Activated T-helper 1 cell treated with anti-CD3 and anti-CD28 coated beads, Interleukin-2, amount 50 U/mL, for 16 hours (primary cell): ENCODE data around the gene IMPA2.
"Not testable (repeated sequence)": the region's sequence is repeated elsewhere in the genome, so short reads cannot be mapped to it uniquely, and the experiment has no call there.

Experiments used
- DNase-seq, 2 donors: peaks; one replicate each; pipeline ENCODE4 v3.0.0-alpha.2; 2020; ENCODE audit warnings: low read depth in 1 of 2, low spot score in 1 of 2

Gene IMPA2

DNA sequence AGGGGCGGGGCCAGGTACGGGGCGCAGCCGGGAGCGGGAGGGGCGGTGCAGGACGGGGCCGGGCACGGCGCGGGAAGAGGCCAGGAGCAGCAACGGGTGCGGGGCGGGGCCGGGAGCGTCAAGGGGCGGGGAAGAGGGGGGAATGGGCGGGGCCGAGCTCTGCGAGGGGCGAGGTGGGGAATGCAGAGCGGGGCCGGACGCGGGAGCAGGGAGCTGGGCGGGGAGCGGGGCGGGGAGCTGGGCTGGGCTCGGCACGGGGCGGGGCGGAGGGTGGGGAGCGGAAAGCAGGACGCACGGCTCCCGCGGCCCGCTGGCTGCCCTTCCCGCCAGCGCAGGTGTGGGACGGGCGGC is at the start of gene IMPA2:
IMPA2 (plus strand) TSS at position 316 of the 351 bp plus-strand sequence. CDS start 163 bp downstream, outside the sequence.
- DNase-seq, result no peak

DNA sequence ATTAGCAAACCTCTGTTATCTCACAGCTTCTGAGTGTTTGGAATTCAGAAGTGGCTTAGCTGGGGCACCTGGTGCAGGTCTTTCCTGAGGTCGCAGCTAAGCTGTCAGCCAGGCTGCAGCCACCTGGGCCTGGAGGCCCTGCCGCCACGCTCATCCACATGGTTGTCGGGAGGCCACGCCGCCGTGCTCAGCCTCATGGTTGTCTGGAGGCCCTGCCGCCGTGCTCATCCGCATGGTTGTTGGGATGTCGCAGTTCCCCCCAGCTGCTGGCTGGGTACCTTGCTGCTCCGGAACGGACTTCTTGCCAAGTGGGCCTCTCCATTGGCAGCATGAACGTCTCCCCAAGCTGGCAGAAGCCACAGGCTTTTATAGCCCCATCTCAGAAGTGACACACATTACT is 48.9 kb upstream of the IMPA2 start:
- no peak for DNase-seq

DNA sequence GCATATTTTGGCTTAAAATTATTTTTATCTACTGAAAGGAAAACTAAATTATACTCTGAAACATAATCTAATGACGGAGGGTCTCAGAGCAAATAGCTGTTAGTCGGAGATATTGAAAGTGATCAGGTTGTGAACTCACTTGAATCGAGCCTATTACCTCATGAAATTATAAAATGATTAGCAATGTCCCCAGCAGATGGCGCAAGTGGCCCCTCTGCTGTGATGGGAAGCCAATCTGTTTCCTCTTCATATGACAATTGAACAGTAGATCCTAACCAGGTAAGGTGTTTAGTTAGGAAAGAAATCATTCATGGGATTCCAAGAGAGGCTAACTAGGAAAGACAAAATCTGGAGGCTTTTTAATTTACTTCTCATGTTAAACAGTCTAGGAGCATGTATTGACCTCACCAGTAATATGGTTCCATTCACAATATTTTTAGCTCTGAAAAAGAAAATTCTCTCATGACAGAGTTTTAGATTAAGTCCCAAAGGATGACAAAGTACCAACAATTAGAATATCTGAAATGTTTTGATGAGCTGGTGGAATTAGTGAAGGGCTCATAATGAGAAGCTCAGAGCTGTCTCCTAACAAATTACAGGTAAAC is 43.3 kb upstream of the IMPA2 start:
- peak; percentile 53 to 56 for DNase-seq

DNA sequence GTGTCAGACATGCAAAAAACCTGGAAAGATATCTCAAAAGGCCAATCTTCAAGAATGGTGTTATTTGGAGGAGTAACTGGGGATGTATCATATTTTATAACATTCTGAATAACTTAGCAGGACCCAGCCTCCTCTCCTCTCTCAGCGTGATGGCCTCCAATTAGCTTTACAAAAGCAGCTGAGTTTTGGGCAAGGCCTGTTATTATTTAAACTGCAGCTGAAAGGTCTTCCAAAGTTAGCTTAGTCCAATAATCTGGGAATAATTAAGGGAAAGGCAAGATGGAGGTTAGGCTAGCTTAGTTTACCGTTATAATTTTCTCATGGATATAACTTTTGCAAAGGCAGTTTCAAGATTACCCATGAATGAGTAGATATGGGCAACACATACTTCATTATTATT is 40.4 kb upstream of the IMPA2 start:
- DNase-seq, result no peak

DNA sequence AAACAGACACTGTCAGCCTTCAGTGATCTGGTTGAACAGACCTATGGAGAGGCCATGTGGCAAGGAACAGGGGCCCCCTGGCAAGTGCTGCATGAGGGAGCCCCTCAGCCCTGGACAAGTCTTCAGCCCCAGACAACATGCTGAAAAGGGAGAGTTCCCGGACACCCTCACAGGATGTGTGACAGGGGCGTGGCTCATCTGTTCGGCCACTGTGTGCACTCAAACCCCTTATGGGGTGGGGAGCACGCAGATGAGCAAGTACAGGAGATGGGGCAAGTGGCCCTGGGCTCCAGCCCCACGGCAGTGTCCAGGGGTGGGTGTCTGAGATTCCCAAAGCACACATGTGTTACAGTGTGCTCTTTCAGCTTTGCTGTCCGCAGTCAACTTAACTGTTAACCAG is 37.8 kb upstream of the IMPA2 start:
- DNase-seq, result no peak

DNA sequence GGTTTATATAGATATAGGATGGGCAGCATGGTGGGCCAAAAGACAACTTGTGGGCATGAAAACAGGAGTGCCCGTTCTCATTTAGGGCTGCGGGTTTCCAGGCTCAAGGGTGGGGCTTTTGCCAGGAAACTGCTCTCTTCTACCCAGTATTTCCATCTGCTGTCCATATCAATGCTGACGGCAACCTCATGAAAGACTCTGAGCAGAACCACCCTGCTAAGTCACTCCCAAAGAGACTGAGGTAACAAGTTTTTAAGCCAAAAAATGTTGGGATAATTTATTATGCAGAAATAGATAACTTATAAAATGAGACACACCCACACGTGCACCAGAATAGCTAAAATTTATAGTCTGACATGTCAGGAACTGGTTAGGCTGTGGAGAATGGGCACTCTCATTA is 37.1 kb upstream of the IMPA2 start:
- no peak for DNase-seq

DNA sequence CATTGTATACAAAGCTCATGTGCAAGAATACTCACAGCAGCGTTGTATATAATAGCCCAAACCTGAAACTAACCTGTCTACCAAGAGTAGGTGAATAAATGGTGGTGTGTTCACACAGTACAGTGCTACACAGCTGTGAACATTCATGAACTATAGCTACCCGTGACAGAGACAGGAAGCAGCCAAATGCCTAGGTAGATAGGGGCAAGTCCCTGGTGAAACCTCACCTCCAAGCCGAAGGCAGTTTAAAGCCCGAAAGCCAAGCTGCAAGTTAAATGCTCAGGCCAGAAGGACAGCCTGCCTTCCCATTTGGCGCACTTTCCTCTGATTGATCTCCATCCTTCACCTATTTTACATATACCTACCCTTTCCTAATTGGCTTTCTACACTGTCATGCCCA is 36.5 kb upstream of the IMPA2 start:
- no peak for DNase-seq

DNA sequence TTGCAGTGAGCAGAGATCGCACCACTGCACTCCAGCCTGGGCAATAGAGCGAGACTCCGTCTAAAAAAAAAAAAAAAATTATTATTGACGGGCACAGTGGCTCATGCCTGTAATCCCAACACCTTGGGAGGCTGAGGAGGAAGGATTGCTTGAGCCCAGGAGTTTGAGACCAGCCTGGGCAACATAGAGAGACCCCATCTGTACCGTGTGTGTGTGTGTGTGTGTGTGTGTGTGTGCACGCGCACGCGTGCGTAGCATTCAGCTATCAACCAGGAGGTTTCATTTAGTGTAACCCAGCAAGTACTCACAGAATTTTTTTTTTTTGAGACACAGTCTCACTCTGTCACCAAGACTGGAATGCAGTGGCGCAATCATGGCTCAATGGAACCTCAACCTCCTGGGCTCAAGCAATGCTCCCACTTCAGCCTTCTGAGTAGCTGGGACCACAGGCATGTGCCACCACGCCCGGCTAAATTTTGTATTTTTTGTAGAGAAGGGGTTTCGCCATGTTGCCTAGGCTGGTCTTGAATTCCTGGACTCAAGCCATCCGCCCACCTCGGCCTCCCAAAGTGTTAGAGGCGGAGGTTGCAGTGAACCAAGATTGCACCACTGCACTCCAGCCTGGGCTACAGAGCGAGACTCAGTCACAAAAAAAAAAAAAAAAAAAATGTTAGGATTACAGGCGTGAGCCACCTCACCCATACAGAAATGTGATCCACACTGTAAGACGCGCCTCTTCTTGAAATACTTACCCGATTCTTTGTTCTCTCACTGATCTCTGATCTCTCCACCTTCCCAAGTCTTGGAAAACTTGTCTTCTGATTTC is 35.3 kb upstream of the IMPA2 start:
- DNase-seq, result not testable (repeated sequence)

DNA sequence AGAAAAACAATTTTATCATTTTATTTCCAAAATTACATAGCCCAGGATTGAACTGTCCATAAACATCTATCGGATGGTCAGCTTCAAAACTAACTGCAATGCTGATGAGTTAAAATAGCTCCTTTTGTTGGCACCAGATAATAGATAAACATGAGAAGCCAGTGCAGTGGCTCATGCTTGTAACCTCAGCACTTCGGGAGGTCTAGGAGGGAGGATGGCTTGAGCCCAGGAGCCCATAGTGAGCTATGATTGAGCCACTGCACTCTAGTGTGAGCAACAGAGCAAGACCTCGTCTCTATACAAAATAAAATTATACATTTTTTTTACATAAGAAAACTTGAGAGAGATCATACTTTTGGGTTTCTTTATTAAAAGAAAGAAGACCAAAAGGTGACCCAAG is 34.6 kb upstream of the IMPA2 start:
- no peak for DNase-seq

DNA sequence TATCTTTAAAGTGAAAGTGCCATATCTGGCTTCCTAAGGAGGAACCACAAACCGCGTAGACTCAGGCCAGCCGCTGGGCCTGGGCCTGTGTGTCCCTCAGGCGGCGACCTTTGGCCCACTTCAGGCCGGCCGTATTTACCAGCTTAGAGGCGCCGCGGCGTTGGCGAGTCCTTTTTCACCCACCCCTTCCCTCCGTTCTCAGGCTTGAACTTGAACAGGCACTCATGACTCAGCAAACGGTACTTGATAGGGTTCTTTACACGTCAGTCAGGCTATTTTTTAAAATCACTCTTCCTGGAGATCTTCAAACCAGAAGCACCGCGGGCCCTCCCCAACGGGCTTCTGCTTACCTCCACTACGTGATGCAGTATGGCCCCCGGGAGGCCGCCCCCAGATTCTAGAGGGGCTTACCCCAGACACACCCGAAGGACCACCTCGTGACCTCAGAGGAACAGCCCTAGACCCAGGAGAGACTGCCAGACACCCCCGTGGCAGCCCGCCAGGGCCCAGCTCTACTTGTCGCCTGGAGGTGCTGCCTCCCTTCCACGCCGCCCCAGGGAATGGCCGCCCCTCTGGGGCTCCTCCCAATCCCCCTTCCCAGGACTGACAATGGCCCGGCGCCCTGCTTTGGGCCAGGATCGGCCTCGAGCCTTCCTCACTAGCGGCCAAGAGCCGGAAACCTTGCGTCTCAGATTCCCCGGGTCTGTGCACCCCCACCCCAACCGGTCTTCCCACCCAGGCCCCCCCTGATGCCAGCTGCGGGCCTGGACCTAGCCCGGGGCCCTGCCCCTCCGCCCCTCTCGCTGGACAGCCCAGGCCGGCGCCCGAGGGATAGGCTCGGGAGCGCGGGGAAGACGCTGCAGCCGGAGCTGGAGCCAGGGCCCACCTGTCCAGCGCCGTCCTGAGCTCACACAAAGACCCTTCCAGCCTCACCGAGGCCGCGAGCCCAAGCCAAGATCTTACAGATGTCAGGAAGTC is 33.8 kb upstream of the IMPA2 start:
- peak; percentile 18 to 24 for DNase-seq

DNA sequence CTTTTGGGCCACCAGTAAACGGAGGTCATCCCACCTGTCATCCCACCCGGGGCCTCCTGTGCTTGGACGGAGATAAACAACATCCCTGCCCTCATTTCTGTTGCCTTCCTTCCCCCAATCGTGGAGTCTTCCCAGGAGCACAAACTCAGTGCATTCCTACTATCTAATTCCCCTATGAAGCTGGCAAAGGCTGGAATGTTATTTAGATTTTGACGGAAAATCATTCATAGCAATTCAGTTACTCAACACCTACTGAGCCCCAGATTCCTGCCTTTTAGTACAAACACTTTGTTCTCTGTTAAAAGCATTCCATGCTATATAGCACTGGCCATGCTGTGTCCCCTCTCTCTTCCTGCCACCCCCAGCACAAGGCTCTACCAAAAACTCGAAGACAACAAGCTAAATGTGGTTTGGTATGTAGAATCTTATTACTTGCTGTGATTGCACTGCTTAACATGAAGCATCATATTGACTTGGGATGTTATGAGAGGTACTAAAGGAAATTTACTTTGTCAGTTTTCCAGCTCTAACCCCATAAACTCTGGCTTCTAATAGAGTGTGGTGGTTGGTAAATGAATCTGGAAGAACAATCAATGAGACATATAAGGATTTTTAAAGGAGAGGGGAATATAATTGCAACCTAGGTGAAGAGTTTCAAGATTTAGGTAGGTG is 32.3 kb upstream of the IMPA2 start:
- DNase-seq, result no peak

DNA sequence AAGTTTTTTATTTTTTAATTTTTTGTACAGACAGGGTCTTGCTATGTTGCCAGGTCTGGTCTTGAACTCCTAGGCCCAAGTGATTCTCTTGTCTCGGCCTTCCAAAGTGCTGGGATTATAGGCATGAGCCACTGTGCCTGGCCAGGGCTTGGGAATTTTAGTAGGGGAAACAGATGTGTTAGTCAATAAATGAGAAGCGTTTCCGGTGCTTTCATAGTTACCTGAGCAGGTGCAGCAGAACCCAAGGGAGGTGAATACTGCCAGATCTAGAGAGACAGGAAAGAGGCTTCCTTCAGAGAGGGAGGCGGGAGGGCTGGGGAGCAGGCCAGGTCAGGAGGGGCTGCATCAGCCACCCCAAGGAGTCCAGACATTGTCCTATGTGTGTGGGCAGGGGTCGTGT is 30.5 kb upstream of the IMPA2 start:
- no peak for DNase-seq

DNA sequence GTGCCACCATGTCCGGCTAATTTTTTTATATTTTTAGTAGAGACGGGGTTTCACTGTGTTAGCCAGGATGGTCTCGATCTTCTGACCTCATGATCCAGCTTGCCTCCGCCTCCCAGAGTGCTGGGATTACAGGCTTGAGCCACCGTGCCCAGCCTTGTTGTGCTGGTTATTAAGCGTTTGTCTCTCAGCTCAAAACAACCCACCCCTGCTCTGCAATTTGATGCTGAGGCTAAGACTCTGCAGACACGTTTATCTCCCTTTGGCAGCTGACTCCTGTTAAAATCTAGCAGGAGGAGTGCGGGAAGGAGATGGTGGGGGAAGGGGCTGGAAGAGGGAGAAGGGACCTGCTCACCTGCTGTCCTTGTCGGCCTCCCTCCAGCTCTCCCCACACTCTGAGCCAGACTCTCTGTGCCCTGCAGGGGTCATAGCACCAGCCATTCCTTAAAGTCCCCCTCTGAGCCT is 29.9 kb upstream of the IMPA2 start:
- no peak for DNase-seq

DNA sequence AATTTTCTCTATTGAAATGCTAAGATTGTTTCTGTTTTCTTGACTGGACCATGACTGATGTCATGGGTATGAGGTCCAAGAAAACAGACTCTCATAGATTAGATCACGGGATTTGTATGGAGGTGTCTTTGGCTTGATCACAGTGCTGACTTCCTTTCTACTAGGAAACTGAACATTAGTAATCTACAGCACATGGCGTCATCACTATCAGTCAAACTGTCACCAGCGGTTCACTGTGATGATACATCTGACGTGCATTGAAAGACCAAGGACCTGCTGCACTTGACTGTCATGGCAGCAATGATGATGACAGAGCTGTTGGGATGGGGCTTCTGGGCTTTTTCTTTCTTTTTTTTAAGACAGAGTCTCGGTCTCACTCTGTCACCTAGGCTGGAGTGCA is 28.2 kb upstream of the IMPA2 start:
- DNase-seq, result no peak

DNA sequence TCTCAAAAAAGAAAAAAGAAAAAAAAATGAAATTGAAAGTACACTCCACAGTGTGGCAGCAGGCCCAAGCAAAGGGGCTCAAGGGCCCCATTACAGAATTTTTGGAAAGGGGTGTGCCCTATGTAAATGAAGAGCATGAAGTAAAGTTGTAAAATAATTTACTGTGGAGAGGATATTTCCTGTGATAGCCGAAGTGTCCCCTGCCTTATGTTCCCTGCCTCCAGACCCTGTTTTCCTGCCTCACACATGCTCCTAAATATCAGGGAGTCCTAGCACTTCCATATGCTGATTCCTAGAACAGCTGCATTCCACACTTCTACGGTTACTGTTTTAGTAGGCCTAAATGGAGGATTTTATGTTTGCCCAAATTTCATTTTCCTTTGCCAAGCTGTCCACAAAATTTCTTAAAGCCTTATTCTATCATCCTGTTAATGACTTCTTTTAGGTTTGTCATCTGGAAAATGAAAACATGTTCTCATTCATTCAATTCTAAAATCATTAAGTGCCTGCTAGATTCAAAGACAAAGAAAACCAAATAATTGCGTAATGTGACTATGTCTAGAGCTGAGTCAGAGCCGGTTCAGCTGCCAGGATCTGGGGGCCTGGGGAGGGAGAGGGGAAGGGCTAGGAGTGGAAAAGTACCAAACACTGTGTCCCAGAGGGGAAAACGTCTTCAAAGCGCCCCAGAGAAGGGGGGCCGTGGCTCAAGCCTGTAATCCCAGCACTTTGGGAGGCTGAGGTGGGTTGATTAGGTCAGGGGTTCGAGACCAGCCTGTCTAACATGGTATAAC is 25.9 kb upstream of the IMPA2 start:
- no peak for DNase-seq

DNA sequence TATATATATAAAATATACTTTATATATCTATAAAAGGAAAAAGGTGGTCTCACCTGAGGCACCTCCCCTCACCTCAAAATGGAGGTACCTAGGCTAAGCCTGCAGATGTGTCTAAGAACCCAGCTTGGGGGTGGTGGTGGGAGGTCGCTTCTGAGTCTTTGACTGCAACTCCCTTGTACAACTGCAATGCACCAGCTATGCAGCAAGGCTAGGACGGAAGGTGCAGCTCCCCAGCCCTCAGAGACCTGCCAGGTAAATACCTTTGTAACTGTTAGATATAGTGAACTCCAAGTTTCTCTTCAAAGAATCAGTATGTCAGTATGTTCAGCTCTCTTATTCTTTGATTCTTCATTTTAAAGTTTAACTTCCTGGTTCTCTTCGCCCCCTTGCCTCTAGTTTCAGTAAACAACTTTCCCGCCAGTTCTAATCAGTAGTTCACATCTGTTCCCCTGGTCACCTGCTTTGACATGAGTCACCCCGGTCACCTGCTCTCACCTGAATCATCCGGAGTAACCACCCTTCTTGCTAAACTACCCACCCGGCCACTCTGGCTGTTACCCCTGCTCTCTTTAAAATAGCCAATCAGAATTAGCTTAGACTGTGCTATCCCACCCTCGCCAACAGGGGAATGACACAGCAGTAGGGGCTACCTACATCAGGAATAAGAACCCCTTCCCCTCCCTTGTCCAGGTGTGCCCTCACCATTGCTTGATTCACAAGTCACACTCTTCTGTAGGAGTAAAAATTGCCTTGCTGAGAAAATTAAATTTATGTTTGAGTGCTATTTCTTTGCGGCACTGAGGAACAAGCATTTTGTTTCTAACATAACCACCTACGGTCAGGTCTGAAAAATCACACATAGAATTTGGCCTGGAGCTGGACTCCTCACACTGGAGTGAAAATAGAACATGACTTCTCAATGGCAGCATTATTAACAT is 24.7 kb upstream of the IMPA2 start:
- DNase-seq, result no peak

DNA sequence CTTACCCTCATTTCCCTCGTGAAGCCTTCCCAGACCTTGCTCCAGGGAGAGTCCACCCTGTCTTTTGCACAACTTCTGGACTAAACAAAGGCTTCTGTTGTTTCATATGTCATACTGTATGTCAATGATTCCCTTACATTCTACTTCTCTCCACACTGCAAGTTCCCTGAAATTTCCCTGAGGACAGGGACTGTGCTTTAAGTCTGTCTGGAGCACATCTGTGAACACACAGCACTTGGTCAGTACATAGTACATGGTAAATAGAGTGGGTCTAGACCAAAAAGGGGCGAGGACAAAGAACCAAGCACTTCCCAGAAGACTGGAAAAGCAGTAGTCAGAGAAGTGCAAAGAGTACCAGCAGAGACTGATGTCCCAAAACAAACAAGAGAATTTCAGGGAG is 23.7 kb upstream of the IMPA2 start:
- DNase-seq, result no peak

DNA sequence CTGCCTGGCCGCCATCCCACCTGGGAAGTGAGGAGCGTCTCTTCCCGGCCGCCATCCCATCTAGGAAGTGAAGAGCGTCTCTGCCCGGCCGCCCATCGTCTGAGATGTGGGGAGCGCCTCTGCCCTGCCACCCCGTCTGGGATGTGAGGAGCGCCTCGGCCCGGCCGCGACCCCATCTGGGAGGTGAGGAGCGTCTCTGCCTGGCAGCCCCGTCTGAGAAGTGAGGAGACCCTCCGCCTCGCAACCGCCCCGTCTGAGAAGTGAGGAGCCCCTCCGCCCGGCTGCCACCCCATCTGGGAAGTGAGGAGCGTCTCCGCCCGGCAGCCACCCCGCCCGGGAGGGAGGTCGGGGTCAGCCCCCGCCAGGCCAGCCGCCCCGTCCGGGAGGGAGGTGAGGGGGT is 21.7 kb upstream of the IMPA2 start:
- not testable (repeated sequence) for DNase-seq

DNA sequence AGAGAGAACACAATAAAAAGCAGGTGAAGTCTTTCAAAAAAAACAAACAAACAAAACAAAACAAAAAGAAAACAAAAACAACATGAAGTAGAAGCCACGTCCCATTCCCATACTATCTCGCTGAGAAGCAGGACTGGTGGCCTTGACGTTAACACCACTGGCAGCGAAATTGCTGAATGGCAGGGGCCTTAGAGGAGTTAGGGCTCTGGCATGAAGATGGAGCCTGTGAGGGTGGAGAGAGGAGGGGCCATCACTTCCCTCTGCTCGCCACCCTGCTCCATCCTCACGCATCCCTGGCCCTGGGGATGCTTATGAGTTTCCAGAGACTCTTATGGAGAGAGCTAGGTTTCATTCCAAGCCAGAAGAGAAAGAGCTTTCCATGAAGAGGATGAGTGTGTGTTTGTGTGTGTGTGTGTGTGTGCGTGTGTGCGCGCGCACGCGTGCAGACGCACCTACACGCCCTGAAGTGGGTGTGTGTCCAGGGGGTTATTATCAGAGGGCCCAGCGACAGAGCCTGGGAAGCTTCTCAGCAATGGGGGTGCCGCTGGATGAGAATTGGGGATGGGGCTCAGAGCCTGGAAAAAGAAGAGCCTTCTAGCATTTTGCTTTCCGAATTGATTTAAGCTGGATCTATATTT is 20.4 kb upstream of the IMPA2 start:
- no peak for DNase-seq
